UCSD-AML1 (cell line): ENCODE results near the gene UCK2.
A peak's percentile ranks its signal among the peaks of the same experiment; 100 is the strongest.
"Not testable (repeated sequence)": the region's sequence is repeated elsewhere in the genome, so short reads cannot be mapped to it uniquely, and the experiment has no call there.

Experiments used
- DNase-seq: peaks from one replicate; lab custom pipeline; 2025; ENCODE audit not compliant: unreplicated experiment; lab: John Stamatoyannopoulos, UW

Gene UCK2

DNA sequence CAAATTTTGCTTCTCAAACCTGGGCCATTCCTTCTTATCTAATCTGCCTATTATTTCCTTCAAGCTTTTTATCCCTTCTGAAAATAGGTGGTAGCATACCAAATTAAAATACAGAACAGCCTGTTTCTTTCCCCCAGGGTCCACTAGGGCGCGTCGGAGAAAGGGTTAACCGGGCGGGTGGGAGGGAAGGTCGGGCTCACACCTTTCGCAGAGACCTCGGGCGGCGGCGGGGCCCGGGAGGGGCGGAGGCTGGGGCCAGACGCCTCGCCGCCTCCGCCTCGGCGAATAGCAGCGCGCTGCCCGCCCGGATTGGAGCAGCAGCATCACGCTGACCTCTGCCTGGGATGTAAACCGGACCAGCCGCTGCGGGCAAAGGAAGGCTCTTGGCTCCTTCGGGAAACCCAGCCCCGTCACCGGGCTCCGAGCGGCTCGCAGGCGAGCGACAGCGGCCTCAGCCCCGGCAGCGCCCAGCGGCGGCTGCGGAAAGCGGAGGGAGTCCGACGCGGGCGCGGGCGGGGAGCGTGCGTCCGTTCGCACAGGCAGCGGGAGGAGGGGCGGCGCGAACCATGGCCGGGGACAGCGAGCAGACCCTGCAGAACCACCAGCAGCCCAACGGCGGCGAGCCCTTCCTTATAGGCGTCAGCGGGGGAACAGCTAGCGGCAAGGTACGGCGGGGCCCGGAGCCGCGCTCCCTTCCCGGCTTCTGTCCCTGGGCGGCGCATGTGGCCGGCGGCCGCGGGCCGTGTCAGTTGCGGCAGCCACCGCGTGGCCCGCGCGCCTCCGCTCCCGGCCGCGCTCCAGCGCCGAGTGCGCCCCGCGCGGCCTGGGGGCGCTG is at the start of gene UCK2:
Gene UCK2 (plus strand): TSS at position 347 of the 835 bp plus-strand sequence. CDS start 220 bp downstream, at position 567.
- DNase-seq: peak; percentile 86

DNA sequence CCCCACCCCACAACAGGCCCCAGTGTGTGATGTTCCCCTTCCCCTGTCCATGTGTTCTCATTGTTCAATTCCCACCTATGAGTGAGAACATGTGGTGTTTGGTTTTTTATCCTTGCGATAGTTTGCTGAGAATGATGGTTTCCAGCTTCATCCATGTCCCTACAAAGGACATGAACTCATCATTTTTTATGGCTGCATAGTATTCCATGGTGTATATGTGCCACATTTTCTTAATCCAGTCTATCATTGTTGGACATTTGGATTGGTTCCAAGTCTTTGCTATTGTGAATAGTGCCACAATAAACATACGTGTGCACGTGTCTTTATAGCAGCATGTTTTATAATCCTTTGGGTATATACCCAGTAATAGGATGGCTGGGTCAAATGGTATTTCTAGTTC is 49.2 kb upstream of the UCK2 start:
- DNase-seq: not testable (repeated sequence)

DNA sequence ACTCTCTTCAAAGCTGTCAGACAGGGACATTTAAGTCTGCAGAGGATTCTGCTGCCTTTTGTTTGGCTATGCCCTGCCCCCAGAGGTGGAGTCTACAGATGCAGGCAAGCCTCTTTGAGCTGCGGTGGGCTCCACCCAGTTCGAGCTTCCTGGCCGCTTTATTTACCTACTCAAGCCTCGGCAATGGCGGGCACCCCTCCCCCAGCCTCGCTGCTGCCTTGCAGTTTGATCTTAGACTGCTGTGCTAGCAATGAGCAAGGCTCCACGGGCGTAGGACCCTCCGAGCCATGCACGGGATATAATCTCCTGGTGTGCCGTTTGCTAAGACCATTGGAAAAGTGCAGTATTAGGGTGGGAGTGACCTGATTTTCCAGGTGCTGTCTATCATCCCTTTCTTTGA is 43.9 kb upstream of the UCK2 start:
- not testable (repeated sequence) for DNase-seq

DNA sequence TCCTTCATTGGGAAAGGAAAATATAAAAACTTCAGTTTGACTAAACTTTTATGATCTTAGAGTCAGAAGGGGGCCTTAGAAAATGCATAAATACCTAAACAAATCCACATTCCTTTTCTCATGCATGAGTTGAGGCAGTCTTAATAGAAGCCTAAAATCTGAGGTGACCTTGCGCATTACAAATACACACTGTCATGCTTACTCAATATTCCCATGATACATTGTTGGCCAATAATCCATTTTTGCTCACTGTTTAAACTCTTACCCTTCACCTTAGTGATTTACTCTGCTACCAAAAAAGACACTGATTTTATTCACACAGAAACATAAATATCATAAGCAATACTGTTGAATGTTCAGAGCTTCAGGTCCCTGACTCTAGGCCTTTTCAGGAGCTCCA is 39.7 kb upstream of the UCK2 start:
- no peak for DNase-seq

DNA sequence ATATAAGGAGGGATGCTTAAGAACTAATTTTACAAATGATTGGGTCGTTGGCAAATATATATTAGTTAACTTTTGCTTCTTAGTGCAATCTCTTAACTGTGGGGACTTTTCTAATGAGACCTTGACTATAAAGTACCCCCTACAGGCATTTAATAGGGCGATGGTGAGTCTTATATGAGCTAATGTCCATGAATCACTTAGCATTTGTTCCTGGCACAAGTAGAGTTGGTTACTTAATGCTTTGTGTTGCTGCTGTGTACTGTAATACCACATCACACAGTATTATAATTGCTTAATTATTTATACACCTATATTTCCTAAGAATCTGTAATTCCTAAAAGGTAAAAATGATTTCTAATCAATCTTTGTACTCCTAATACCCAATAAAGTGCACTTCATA is 33.5 kb upstream of the UCK2 start:
- DNase-seq: no peak

DNA sequence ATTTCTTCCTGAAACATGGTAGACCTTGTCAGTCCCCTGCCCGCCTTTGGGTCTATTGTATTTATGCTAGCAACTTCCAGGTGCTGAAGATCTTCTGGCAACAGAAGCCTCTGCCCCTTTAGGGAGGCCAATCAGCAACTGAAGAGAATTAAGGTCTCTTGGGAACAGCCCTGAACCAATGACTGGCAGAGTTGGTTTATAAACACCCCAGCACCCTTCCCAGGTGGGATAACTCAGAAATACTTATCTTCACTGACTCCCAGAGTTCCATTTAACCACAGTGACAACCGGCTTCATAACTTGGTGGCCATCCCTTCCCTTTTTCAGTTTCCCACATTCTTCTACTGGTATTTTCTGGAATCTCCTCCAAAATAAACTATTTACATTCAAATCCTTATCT is 31.5 kb upstream of the UCK2 start:
- DNase-seq: no peak

DNA sequence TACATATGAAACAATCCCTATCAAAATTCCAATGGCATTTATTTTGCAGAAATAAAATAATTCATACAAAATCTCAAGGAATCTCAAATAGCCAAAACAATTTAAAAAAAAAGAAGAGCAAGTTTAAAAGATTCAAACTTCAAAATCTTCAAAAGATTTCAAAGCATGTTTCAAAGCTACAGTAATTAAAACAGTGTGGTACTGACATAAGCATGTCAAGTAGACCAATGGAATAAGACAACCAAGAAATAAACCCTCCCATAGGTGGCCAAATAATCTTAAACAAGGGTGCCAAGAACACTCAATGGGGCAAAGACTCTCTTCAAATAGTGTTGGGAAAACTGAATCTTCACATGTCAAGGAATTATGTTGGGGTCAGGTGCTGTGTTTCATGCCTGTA is 28.0 kb upstream of the UCK2 start:
- DNase-seq: no peak

DNA sequence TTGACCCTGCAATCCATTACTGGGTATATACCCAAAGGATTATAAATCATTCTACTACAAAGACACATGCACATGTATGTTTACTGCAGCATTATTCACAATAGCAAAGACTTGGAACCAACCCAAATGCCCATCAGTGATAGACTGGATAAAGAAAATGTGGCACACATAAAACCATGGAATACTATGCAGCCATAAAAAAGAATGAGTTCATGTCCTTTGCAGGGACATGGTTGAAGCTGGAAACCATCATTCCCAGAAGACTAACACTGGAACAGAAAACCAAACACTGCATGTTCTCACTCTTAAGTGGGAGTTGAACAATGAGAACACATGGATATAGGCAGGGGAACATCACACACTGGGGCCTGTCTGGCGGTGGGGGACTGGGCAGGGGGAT is 22.9 kb upstream of the UCK2 start:
- DNase-seq: not testable (repeated sequence)

DNA sequence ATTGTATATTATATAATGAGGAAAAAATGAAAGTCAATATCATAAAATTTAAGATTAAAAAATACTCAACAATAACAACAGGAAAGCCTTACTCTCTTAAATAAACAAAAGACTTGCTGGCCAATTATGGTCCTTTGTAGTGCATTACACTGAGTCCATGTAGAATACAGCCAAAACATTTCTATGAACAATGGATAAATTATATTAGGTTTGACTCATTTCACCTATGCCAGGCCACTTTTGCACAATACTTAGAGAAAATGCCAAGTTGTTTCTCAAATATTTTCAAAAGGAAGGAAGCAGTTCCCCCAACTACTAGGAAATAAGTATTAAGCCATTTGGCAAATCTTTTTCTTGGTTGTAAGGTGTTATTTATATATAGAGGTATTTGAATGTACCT is 19.8 kb upstream of the UCK2 start:
- no peak for DNase-seq

DNA sequence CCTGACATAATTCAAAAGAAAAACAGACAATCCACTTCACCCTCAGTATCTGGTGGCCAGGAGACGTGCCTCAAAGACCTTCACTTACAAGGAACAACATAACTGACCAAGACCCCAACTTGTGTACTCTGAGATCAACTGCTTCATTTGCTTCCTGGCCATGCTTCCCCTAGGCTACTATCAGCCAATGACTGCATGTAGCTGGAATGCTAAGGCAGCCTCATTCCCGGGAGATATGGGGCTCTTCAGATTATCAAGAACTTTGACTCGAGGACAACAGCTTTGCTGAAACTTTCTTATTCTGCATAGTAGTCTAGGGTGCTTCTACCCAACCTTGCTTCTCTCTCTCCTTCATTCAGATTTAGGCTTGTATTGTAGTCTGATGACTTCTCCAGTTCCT is 11.7 kb upstream of the UCK2 start:
- no peak for DNase-seq

DNA sequence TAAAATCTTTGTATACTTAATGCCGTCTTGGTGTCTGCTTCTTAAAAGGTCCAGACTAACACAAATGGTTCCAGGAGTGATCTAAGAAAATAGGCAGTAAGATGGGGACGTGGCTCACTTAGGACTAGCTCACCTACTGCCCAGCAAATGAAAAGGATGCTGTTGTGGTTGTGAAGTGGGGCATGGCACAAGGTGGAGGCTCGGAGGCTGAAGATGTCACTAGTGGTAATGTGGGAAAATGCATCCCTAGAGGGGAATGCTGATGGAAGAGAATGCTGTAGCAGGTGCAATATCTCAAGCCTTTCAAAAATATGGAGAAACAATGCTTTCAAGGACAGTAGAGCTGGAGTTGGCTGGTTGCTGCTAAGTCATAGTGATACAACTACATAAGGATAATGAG is 11.3 kb upstream of the UCK2 start:
- DNase-seq: no peak

DNA sequence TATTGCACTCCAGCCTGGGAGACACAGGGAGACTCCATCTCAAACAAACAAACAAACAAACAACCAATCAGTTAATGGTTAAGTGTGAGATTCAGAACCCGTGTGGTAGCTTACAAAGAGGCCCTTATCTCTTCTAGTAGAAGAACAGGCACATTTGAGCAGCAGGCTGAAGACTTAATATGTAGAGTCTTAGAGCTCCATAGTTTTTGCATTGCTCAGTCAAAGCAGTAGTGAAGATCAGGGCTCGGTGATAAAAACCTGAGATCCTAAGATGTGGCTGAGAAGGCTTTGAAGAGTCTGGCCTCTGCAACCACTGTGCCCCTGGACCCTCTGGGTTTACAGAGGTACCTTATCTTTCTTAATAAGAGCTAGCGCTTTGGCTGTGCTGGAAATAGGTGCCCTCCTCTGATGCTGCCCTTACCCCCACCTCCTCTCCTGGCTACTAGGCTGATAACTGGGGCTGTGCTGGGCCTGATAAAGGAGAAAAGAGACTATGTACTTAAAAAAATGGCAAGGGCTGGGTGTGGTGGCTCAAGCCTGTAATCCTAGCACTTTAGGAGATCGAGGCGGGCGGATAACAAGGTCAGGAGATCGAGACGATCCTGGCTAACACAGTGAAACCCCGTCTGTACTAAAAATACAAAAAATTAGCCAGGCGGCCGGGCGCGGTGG is 10.5 kb upstream of the UCK2 start:
- no peak for DNase-seq

DNA sequence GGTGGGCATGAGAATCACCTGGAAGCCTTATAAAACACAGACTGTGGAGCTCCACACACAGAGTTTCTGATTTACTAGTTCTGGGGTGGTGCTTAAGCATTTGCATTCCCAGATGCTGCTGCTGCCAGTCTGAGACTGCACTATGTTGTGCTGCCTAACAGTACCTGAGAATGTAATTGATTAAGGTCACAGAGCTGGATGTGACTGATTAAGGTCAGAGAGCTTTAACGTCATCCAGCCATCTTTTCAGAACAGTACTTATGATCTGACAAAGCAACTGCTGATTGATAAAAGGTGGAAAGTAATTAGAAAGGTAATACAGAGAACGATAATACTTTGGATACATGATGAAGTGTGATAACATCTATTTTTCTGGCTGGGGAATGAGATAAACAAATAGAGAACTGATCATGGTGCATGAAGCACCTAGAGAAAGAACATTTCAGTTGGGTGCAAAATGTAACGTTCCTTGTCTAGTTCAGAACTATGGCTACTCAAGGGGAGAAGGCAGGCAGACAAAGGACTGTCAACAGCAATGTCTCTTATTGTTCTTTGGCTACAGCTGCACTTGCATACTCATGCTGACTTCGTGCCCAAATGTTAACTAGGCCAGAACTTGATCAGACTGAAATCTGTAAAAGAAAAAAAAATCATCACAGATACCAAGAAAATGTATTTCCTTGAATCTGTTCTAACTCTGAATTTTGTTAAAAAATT is 3.7 kb upstream of the UCK2 start:
- DNase-seq: no peak

DNA sequence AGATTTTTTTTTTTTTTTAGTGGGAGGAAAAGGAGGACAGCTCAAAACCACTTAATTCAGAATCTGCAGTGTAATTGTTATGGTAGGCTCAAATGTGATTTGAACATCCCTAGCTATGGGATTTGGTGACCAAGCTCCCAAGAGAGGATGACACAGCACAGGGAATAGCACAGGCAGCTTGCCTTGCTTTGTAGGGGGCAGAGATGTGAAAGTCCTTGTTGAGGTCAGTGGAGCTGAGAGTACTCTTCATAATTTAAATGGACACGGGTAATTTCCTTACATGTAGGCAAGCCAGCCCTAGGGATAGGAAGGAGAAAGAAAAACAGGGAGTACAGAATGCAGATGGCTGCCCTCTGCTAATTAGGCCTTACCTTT is 3.2 kb upstream of the UCK2 start:
- DNase-seq: no peak

DNA sequence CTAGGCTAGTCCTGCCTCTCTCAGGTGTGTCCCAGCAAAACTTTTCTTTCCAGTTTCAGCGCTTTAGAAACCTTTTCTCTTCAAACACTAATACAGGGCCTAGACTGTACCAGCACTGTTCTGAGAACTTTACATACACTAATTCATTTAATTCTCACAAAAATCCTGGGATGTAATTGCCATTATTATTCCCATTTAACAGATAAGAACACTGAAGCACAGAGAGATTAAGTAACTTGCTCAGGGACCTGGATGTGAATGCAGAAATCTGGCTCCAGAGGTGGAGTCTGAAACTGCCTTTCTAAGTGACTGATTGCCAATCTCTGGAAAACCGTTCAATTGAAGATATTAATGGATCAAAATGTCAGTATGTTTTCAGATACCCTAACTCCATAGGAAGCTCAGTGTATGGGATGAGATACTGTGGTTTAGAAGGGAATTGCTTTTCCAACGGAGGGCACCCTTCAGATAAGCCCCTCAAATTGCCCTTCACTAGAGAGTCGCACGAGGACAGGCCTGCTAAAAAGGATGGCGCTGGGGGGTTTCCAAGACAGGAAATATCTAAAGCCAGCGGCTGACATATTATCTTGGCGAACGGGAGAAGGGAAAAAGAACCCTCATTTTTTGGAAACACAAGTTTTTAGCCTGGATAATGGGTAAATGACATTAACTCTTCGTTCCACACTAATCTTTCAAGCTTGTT is 698 bp upstream of the UCK2 start:
- no peak for DNase-seq

DNA sequence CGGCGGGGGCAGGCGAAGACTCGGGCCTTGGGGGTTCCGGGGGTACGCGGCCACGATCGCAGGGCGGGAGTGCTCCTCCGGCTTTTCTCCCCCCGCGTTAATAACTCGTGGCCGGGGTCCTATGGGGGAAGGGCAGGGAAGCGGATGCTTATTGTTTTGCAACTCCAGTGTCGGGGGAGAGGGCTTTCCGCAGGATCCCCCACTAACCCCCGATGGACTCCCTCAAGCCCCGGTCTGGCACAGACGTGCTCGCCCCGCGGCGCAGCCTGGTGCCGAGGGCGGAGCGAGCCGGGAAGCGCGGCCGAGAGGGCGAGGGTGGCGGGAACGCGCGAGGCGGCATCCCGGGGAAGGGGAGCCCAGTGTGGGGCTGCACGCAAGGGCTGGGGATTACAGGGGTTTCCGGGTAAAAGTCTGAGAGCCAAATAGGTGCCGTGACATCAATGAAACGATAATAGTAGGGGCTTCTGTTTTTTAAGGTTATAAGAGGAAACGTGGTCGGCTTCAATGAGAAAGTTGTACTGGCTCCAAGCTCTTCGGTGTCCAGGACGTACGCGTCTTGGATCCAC is 772 bp downstream of the UCK2 start:
- DNase-seq: peak; percentile 82

DNA sequence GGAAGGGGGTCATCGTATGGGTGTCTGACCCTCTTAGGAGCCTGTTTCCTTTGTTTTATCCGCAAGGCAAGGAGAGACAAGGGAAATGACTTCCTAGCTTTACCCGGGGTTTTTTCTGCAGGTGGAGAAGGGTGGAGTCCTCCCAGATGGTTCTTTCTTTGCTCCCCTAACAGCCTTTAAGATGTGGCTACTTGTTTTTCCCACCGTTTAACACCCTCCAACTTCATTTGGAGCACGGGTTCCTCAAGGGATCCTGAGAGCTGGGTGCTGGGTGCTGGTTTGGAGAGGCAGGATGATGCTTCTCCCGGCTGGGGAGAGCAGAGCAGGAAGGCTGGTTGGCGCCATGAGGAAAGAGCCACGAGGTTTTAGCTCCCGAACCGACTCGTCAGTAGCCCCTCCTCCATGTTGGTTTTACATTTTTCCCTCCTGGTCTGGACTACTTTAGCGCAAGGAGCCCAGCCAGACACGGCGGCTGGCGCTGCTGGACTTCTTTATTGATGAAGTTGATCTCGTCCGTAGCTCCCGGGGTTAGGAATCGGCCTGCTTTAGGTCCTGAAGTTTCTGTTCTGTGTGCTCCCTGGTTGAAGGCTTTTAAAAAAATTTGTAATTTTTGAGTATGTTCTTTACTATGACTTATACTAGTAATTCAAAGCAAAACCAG is 1.4 kb downstream of the UCK2 start:
- DNase-seq: peak; percentile 67

DNA sequence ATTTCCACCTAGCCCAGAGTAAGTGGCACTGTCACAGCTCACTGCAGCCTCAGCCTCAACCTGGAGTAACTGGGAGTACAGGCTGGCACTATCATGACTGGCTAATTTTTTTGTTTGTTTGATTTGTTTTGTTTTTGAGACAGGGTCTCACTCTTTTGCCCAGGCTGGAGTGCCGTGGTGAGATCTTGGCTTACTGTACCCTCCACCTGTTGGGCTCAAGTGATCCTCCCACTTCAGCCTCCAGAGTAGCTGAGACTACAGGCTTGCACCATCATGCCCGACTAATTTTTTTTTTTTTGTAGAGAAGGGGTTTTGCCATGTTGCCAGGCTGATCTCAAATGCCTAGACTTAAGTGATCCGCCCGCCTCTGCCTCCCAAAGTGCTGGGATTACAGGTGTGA is 2.5 kb downstream of the UCK2 start:
- DNase-seq: no peak

DNA sequence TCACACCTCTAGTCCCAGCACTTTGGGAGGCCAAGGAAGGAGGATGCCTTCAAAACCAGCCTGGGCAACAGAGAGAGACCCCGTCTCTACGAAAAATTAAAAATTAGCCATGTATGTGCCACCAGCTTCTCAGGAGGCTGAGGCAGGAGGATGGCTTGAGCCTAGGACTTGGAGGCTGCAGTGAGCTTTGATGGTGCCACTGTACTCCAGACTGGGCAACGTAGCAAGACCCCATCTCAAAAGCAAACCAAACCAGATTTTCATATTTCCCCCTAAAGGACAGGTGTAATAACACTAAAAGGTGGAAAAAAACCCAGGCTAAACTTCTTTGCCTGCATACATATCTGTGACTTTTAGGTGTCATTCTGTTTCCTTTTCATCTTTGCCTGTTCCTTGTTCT is 3.7 kb downstream of the UCK2 start:
- no peak for DNase-seq

DNA sequence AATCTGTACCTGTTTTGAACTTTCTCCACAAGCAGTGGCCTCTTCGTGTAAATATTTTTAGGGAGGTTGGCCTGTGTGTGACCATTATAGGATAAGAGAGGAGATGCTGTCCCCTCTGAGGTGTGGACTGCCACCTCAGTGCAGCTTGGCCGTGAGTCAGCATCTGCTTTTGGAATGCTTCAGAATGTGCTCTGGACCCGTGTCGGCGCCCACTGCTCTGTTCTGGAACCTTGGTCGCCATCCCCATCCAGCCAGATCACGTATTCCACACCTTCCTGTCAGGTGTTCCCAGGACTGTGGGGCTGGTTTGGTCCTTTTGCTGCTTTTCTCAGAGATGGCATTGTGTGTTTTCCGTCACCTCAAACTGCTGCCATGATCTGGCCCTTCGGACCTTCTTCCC is 5.5 kb downstream of the UCK2 start:
- no peak for DNase-seq

DNA sequence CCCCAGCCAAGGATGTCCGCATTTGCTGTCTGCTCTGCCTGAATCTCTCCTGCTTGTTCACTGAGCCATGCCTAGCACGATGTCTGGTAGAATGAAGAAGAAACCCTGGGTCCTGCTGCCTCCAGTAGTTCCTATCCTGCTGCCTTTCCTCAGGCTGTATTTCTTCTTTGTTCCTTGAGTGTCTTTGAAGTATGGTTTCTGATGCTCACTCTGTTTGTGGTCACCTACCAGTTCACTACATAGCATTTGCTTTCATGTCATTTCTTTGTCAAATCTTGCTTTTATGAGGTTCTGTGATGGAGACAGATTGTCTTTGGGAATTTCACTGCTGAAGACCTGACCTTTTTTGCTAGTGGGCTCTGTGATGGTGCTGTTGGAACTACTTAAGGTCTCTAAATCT is 5.9 kb downstream of the UCK2 start:
- DNase-seq: no peak
